T-helper 1 cell (primary cell): ENCODE data around the gene CCNC.

ENCODE experiments used
- DNase-seq, 5 donors: peaks; one replicate each; pipeline ENCODE4 v3.0.0-alpha.2; 2012 to 2020

Gene CCNC

GRCh38 chr6:99543968-99544367 is 24.5 kb downstream of the CCNC start:
- no peak for DNase-seq

- DNase-seq = no peak
These were observed 37.8 kb downstream of the CCNC start for GRCh38 chr6:99530627-99531026.

GRCh38 chr6:99522531-99522930 is 45.9 kb downstream of the CCNC start:
- no peak for DNase-seq

- no peak for DNase-seq
These were observed 46.8 kb downstream of the CCNC start for GRCh38 chr6:99521633-99522151.

- peak; percentile 45 to 83 (median 49) for DNase-seq
These were observed 47.4 kb downstream of the CCNC start for GRCh38 chr6:99520855-99521632.

GRCh38 chr6:99519446-99519845 is 49.0 kb downstream of the CCNC start:
- no peak for DNase-seq

- no peak for DNase-seq
These were observed 54.4 kb downstream of the CCNC start for GRCh38 chr6:99514089-99514488.

GRCh38 chr6:99512033-99512432 is 56.4 kb downstream of the CCNC start:
- DNase-seq = no peak

- no peak for DNase-seq
These were observed 60.8 kb downstream of the CCNC start for GRCh38 chr6:99507648-99508047.

- no peak for DNase-seq
These were observed 66.7 kb downstream of the CCNC start for GRCh38 chr6:99501762-99502161.

- no peak for DNase-seq
These were observed 70.0 kb downstream of the CCNC start for GRCh38 chr6:99498421-99498820.

GRCh38 chr6:99495466-99495865 is 73.0 kb downstream of the CCNC start:
- no peak for DNase-seq
